Stimulated activated CD8-positive, alpha-beta memory T cell treated with anti-CD3 and anti-CD28 coated beads, Interleukin-4, amount 100 ng/mL, for 48 hours (primary cell): ENCODE data around the gene SPTBN1.

Source experiments
- DNase-seq: peaks from one replicate; pipeline ENCODE4 v3.0.0-alpha.2; 2020

Gene SPTBN1

DNA sequence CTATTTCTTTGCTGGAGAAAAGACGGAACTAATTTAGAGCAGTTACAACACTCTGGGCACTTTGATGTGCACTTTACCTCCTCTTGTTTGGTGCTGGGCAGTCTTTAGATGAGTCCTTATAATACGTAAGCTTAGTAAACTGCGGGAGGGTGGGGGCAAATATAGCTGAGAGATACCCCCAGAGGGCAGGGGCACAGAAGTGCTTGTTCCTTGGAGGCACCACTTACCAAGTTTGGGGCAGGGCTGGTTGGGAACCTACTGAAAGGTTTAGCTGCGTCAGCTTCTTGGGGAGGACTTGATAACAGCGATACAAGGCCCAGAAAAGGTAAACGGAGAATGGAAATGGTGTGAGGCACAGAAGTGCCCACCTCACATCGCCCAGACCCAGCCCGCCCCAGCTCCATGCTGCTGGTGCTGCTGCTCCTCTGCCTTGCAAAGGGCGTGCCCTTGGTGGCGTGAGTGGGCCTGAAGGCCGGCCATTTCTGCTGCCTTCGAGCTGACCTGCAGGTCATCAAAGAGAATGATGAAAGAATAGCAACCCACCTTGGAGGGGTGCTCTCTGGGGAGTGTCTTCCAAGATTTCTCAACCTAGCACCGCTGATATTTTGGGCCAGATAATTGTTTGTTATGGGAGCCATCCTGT, 139.2 kb downstream of the SPTBN1 start:
- no peak for DNase-seq

DNA sequence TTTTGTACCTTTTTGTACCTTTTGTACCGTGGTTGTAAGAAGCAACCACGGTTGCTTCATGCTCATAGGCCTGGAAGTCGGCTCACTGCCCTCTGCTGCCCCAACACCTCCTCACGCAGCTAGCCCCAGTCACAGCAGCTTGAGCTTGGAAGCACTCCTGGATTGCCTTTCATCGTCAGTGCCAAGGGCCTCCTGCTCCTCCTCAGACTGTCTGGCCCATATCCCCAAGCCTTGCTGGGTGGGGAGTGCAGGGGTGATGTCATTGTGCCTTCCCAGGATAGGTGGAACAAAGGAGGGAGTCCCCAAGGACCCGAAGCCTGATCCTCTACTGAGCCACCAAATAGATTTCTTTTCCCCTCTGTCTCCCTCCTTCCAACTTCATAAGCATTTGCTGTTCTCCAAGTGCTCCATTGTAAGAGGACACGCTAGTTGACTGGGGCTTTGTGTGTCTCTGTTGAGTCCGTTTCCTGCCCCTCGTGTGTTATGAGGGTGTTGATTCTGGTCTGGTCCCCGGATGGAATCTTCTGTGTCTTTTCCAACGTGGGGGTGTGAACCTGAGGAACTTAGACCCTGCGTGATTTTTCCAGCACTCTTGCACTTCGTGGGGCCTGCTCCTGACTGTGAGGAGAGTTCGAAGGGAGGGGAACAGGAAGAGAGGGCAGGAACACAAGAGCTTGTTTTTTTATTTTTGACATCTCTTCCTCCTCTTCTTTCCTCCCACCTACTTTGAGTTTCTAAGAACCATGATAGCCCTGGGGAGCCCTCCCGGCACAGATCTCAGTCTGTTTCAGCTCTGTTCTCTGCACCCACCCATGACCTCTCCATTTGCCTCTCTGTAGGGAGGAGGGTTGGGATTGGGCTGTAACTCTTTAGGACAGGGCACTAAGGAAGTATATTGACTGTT, 140.1 kb downstream of the SPTBN1 start:
- no peak for DNase-seq

DNA sequence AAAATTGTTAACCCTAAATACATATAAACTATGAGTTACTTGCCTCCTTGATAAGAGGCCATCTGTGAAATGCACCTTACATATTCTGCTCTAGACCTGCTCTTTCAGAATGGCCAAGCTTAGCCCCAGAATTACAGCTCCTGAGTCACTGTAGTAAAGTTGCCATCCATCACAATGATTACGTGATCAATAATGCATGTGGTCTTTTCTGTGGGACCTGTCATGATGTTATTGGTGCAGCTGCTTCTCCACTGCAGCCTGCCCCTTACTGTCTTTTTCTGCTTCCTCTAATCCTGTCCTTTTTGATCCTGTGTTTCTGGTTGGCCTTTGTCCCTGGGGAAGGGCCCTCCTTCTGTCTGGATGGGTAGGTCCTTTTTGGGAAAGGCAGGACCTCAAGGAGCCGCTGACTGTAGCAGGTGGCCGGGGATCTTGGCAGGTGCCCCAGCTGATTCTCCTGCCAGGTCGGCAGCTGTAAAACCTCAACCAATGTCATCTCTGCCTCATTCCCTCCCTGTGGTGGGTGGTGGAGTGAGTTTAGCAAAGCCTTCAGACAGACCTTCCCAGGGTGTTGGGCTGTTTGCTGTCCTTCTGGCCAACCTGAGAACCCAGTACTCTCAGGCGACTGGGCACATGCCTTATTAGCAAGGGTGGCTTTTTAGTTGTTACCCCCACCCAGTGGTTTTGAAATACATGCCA, 141.2 kb downstream of the SPTBN1 start:
- DNase-seq = no peak

DNA sequence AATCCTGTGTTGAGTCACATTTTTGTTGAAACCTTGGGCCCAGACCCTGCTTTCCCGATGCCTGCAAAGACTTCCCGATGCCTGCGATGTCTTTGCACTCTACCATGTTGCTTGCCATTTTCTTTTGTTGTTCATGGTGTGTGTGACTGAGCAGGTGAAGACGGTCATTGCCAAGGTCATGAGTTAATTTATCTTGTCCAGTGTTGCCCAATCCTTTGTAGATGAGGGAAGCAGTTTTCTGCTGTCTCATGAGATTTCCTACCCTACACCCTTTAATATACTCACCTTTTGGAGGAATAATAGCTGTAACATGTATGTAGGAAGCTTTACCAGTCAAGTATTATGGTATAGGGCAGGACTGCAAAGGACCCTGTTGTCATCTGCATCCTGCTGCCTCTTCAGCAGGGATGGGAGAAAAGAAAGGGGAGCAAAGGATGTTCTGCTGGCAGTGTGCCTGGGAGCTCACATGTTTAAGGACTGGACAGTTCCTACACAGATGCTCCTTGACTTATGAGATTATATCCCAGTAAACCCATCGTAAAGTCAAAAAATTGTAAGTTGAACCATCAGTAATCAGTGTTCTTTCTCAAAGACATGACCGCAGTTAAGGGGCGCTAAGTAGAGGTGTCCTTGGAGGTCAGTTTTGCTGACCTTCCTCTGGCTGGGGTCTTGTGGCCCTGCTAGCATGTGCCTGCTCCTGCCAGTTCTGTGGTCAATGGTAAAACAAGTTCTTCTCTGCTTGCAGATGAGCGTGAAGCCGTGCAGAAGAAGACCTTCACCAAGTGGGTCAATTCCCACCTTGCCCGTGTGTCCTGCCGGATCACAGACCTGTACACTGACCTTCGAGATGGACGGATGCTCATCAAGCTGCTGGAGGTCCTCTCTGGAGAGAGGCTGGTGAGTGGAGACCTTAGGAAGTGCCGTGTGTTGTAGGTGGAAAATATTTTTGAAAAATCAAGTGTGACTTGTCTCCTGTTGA, 142.5 kb downstream of the SPTBN1 start:
- no peak for DNase-seq

DNA sequence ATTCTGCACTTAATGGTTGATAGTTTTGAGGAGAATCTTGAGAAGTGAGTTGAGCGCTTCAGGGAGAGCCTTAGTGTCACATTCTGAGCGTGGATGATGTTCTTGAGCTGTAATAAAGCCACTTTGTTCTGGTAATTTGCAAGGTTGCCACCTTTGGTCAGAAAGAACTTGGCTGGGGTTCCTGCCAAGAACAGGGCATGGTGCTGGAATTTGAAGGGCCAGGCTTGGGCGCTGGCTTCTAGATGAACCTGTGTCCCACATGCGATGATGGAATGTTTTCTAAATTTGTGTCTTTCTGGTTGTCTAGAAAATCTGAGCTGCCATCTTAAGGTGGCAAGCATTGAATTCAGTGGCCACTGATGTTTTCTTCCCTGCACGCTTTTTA, 143.2 kb downstream of the SPTBN1 start:
- DNase-seq = no peak

DNA sequence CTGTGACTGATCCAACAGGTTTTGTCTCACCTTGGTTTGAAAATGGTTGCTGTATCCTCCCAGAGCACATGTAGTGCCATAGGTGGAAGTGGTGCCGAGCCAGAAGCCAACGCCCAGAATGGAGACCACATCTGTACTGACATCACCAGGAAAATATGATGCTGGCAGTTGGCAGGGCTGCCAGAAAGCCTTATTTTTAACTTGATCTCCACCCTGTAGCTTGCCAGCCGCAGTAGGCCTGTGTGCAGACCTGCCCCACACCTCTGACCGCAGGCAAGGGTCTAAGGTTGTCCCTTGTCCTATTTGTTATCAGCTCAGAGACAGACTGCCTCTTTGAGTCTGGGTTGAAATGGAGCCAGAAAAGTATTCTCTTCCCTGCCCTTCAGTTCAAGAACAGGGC, 143.8 kb downstream of the SPTBN1 start:
- no peak for DNase-seq

DNA sequence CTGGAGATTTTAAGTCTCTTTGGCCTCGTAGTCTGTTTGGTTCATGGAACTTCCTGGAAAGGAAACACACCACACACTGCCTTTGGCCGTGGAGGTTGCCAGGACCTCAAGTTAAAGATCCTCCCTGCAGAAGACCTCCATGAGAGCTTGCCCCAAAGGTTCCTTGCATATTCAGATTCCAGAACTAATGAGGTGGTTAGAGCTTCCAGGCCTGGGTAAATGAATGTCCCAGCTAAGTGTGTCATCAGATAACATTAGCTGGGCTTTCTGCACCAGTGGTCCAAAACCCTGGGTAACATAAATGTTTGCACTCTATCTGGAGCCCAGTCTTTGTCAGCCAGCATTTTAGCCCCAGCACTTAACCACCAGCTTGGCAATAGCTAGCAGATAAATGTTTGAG, 145.2 kb downstream of the SPTBN1 start:
- DNase-seq = no peak

DNA sequence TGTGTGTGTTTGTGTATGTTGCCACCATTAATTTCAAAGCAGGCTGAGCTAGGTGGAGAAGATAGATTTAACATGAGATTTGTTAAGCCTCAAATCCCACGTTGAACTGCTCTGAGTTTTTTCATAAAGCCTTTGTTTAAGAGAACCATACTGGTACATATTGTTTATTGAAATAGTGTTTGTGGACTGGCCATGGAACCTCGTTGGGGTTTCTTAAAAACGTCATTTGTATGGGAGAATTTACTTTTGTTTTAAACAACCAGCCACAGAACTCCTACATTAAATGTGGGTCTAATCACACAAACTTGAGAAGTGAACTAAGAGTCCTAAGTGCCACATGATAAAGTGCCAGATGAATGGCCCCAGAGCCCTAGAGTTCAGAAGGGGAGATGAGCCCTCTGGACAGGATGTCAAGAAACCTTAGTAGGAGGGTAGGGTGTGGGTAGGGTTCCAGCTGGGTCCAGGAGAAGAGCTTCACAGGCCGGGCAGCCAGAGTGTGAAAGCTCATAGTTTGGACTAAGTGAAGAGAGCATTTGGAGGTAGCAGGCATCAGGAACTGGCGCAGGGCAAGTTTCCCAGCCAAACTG, 146.7 kb downstream of the SPTBN1 start:
- DNase-seq = no peak

DNA sequence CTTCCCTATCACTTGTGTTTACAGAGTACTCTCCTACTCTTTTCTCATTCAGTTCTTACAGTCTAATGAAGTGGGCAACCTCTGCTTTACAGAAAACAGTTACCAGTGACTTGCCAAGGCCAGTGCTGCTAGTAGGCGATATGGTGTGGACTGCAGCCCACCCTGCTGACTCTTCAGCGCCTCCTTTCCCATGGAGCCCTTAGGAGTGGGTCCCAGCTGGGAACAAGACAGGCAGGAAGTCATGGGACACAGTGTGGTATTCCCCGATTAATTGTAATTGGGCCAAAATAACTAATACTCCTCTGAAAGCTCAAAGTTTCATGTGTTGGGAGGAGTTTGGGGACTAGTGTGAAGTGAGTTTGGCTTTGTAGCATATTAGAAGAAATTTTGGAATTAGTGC, 147.2 kb downstream of the SPTBN1 start:
- DNase-seq = no peak

DNA sequence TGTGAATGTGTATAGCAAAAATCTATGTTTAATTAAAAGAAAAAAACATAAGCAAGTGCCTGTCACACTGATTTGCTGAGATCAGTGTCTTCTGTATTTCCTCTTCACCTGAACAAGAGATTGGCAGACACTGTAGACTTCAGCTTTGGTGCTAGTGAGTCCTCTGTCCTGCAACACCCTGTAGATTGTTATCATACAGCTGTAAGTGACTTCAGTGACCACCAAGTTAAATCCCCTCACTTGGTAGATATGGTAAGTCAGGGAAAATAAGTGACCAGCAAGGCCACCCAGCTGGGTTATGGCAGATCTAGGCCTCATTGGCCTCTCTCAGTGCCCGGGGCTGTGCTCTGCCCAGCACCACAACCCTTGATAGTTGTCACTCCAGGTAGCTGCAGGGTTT, 147.7 kb downstream of the SPTBN1 start:
- DNase-seq = no peak

DNA sequence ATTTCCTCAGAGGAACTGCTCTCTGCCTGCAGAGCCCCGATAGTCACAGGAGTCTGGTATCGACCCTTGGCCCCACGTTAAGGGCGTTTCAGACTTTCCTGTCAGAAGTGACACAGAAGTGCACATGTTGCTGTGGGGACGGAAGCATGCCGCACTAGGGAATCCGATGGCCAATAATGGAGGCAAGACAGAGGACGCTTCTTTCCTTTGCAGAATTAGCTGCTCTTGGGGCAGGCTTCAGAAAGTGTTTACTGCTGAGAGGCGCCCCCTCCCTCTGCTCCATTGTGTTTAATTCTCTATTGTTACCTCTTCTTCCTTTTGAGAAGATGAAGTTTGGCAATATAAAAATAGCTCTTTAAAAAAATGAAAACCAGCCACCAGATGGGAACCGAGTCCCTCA, 148.7 kb downstream of the SPTBN1 start:
- DNase-seq = no peak

DNA sequence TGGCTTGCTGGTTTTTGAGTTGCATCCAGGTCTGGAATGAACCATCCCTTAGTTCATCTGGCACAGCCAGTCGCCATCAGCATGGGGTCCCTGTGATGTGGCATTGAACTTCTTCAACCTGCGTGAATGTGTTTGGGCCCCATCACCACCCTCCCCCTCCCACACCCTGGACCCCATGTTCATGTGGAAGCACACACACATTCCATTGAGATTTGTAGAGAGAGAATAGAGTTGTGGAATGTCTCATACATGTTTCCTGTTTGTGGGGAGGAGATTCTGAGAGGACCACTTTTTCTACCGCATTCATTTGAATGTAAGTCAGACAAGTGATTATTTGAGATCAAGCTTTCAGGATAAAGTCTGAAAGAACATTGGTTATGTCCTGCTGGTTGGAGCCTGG, 149.7 kb downstream of the SPTBN1 start:
- no peak for DNase-seq

DNA sequence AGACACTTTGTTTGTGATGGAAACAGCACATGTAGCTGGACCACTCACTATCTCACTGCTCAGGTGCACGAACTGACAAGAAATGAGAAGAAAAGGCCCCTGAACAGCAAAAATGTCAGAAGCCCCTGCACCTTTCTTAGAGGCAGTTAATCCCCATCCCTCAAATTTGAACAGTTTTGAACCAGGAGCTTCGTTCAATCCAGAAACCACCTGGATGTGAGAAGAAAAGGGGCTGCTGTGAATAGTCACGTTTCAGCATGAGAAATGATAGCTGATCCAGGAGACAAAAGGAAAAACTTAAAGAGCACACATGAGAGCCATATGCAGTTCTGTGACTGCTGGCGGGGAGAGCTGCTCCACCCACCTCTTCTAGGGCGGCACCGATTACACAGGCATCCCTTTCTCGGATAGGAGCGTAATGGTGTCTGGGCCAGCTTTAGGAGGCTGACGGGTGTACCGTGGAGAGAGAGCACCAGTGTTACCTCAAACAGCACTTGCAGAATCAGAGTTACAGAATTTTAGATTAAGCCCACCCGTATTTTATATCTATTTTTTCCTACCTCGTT, 150.3 kb downstream of the SPTBN1 start:
- no peak for DNase-seq

DNA sequence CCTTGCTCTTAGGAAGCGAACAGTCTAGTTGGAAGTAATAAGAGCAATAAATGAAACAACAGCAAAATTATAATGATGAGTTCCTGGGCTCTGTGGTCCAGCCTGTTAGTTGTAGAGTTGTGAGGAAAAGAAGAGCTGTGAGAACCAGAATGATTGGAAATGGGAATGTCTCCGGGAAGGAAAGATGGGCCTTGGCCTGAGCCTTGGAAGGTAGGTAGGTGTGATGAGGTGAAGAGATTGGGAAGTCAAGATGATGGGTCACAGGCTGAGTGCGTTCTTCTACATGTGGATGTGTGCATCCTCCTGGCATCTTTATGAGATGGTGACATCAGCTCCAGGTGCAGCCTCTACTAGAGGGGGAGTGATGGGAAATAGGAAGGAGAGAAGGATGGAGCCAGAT, 152.1 kb downstream of the SPTBN1 start:
- DNase-seq = no peak

DNA sequence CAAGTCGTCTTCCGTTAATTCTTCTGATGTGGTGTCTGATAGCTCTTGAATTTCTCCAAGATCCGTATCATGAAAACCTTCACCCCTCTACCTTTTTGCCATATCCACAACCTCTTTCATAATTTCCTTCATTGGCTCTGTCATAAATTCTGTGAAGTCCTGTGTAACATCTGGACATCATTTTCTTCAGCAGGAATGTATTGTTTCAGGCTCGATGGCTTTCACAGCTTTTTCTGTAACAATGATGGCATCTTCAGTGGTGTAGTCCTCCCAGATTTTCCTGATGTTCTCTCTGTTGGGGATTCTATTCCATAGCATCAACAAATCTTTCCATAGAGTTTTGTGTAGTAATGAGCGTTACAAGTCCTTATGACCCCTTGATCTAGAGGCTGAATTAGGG, 153.1 kb downstream of the SPTBN1 start:
- no peak for DNase-seq

DNA sequence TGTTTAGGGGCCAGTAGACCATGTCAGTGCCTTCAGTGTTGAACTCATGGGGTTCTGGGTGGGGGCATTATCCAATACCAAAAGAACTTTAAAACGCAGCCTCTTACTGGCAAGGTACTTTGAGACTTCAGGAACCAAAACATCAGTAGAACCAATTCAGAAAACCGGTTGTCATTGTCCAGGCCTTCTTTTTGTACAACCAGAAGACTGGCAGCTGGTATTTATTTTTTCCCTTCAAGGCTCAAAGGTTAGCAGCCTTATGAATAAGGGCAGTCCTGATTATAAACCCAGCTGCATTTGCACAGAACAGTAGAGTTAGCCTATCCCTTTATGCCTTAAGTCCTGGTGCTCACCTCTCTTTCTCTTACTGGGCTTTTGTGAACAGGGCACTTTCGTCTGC, 153.5 kb downstream of the SPTBN1 start:
- DNase-seq = no peak

DNA sequence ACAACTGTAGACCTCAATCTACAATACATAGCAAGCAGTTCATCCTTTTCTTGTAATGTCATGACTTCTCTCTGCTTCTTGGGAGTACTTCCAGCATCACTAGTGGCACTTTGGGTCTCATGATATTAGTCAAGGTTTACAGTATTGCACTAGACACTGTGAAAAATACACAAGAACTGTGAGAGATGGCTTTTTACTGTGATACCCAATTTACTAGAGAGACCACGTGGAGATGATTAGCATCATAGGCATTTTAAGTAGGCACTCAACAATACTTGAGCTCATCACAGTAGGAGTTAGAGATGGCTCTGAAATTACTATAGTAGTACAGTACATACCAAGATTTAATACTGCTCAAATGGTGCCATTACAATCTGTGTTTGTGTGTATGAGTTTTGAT, 154.6 kb downstream of the SPTBN1 start:
- DNase-seq = no peak

DNA sequence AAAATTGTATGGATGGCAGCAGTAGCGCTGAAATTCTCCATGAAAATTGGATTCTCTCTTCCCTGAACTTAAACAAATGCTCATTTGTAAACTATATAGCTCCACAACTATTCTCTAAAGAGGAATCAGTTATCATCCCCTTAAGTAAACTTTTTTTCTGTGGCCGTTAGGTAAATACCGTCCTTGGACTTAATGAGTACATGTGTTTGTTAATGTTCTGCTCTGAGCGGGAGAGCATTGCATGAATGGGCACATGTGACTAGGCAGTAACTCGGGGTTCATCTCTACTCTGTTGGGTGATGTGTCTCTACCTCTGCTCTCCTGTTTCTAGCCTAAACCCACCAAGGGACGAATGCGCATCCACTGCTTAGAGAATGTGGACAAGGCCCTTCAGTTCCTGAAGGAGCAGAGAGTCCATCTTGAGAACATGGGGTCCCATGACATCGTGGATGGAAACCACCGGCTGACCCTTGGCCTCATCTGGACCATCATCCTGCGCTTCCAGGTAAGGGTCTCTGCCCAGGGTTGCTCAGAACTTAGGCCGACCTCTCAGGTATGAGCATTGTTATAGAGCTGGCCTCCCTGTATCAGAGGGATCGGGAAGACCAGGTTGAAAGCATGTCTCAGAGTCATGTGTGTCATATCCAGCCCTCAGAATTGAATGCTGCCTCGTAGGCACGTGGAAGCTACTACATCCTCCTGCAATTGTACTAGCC, 155.9 kb downstream of the SPTBN1 start:
- no peak for DNase-seq

DNA sequence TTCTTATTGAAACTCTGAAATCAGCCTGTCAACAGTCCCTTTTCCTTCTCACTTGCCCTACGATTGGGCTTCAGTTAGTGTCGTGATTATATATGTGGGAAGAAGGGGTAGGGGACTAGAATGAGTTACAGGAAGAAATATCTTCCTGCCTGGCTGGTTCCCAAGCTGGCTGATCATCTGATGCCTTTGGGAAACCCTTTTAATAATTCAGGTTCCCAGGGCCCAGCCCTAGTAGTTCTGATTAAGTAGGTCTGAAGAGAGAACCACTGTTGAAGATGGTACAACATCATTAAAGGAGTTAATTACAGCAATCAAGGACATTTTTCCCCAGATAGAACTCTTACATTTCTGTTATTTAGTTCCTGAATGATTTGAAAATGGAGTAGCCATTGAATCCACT, 157.3 kb downstream of the SPTBN1 start:
- no peak for DNase-seq

DNA sequence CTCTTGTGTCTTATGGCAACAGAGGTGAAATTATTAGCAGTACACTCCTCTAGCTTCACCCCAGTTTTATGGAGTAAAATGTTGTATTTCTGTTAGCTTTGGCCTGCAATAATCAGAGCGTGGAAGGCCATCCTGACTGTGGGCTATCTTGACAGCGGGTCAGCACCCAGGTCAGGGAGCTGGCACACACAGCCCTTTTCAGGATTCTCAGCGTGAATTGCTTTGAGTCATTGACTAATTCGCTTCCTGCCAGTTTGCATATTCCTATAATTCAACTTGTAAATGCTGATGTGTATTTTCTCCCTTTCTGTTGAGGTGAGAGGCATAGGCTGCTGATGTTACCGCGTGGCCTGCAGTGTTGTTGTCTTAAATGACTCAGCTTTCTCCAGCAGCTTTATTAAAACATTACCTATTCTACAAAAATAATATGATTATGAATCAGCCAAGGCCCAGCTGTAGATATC, 157.7 kb downstream of the SPTBN1 start:
- no peak for DNase-seq

DNA sequence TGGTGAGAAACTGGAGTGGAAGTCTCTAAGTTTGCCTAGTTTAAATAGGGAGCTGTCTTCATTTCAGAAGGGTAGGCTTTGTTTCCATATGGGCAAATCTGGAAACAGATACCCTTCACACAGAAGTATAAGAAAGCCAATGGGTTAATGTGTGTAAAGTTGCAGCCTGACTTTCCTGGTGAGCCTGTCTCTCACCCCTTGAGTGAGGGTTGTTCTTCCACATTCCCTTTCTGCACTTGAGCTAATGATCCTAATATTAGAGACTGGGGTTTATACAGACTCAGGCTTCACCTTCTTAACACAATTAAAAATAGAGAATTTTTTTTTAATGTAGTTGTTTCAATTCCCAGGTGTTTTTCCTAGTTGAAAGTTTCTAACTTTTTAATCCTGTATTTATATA, 158.7 kb downstream of the SPTBN1 start:
- no peak for DNase-seq
